Measurements from ENCODE around the gene FRAT2. TPM values are rescaled to one million over a fixed set of nuclear protein-coding genes. Genes with fewer than 3 reads are reported as not detected.

Gene FRAT2
- total RNA-seq, 1 donor from 2014 or later: 38.7 TPM

- DNase-seq (ENCODE audit: low spot score, unreplicated experiment): no peak
- TF ChIP-seq, protein P1, sequence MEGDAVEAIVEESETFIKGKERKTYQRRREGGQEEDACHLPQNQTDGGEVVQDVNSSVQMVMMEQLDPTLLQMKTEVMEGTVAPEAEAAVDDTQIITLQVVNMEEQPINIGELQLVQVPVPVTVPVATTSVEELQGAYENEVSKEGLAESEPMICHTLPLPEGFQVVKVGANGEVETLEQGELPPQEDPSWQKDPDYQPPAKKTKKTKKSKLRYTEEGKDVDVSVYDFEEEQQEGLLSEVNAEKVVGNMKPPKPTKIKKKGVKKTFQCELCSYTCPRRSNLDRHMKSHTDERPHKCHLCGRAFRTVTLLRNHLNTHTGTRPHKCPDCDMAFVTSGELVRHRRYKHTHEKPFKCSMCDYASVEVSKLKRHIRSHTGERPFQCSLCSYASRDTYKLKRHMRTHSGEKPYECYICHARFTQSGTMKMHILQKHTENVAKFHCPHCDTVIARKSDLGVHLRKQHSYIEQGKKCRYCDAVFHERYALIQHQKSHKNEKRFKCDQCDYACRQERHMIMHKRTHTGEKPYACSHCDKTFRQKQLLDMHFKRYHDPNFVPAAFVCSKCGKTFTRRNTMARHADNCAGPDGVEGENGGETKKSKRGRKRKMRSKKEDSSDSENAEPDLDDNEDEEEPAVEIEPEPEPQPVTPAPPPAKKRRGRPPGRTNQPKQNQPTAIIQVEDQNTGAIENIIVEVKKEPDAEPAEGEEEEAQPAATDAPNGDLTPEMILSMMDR (IDR thresholded peaks at IDR 0.05; ENCODE audit: unreplicated experiment): no peak
- no peak overlapping the region for H3K27ac Mint-ChIP-seq
- no peaks in the 10 kb centered on the region for H3K9me3 Mint-ChIP-seq (ENCODE audit: low read depth)
- H3K4me1 Mint-ChIP-seq (ENCODE audit: low read depth): no peaks in the 10 kb centered on the region
- no peak overlapping the region for H3K4me3 Mint-ChIP-seq (ENCODE audit: low read depth)
- no peaks in the 10 kb centered on the region for H3K27me3 Mint-ChIP-seq
- peaks cover 3% of the 10 kb centered on the region for H3K36me3 Mint-ChIP-seq (ENCODE audit: insufficient read depth)
Observed at GRCh38 chr10:97378933-97379921, 44.7 kb upstream of the FRAT2 start.

DNA sequence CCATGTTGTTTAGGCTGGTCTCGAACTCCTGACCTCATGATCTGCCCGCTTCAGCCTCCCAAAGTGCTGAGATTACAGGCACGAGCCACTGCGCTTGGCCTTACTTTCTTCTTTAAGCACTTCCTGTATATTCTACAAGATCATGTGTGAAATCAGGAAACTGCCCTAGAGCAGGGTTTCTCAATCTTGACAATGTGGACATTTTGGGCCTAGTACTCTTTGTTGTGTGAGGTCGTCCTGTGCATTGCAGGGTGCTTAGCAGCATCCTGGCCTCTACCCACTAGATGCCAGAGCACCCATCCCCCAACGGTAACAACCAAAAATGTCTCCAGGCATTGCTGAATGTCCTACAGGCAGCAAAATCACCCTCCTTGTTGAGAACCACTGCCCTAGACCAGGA lies 41.9 kb upstream of the FRAT2 start:
- TF ChIP-seq, protein P1 (IDR thresholded peaks at IDR 0.05; ENCODE audit: unreplicated experiment): no peak
- no peaks in the 10 kb centered on the region for H3K4me1 Mint-ChIP-seq (ENCODE audit: low read depth)
- no peaks in the 10 kb centered on the region for H3K27me3 Mint-ChIP-seq
- DNase-seq (ENCODE audit: low spot score, unreplicated experiment): no peak
- peaks cover 3% of the 10 kb centered on the region for H3K36me3 Mint-ChIP-seq (ENCODE audit: insufficient read depth)
- H3K9me3 Mint-ChIP-seq (ENCODE audit: low read depth): no peaks in the 10 kb centered on the region
- no peak overlapping the region for H3K4me3 Mint-ChIP-seq (ENCODE audit: low read depth)
- no peak overlapping the region for H3K27ac Mint-ChIP-seq

- H3K36me3 Mint-ChIP-seq (ENCODE audit: insufficient read depth): peaks cover 11% of the 10 kb centered on the region
- TF ChIP-seq, protein P1 (IDR thresholded peaks at IDR 0.05; ENCODE audit: unreplicated experiment): no peak
- H3K9me3 Mint-ChIP-seq (ENCODE audit: low read depth): no peaks in the 10 kb centered on the region
- H3K4me3 Mint-ChIP-seq (ENCODE audit: low read depth): no peak overlapping the region
- H3K4me1 Mint-ChIP-seq (ENCODE audit: low read depth): no peaks in the 10 kb centered on the region
- no peak for DNase-seq (ENCODE audit: low spot score, unreplicated experiment)
- H3K27ac Mint-ChIP-seq: no peak overlapping the region
- H3K27me3 Mint-ChIP-seq: no peaks in the 10 kb centered on the region
Observed at GRCh38 chr10:97373456-97373855, 38.9 kb upstream of the FRAT2 start.

DNA sequence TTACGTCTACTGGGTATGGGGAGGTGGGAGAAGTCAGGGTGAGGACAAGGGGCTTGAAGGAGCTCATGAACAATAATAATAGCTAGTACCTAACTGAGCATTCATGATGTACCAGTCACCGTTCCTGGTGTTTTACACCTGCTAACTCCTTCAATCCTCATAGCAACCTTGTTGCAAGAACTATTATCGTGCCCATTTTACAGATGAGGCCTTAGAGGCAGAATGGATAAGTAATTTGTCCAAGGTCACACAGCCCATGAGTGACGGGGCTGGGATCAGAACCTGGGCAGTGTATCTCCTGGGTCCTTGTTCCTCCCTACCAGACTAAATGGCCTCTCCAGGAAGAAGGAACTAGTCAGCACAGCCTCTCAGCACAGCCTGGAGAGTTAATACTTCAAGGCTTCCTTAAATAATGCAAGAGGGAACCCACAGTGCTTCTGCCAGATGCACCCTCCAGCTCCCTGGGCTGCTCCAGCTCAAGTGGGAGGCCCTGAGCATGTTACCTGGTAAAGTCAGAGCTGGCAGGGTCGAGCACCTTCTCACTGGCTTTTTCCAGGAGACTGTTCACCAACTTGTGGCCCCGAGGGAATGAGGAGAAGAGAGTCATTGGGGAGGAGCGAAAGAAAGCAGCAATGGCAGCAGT lies 37.8 kb upstream of the FRAT2 start:
- H3K9me3 Mint-ChIP-seq (ENCODE audit: low read depth): no peaks in the 10 kb centered on the region
- H3K27me3 Mint-ChIP-seq: no peaks in the 10 kb centered on the region
- no peaks in the 10 kb centered on the region for H3K4me1 Mint-ChIP-seq (ENCODE audit: low read depth)
- peaks cover 11% of the 10 kb centered on the region for H3K36me3 Mint-ChIP-seq (ENCODE audit: insufficient read depth)
- no peak overlapping the region for H3K27ac Mint-ChIP-seq
- no peak overlapping the region for H3K4me3 Mint-ChIP-seq (ENCODE audit: low read depth)
- TF ChIP-seq, protein P1 (IDR thresholded peaks at IDR 0.05; ENCODE audit: unreplicated experiment): no peak
- DNase-seq (ENCODE audit: low spot score, unreplicated experiment): no peak

GRCh38 chr10:97371696-97372095 lies 37.2 kb upstream of the FRAT2 start:
- Mint-ChIP-seq H3K36me3 (ENCODE audit: insufficient read depth) (peaks cover 11% of the 10 kb centered on the region), H3K4me1 (ENCODE audit: low read depth) (no peaks in the 10 kb centered on the region), H3K27ac (no peak overlapping the region), H3K4me3 (ENCODE audit: low read depth) (no peak overlapping the region), H3K9me3 (ENCODE audit: low read depth) (no peaks in the 10 kb centered on the region), H3K27me3 (no peaks in the 10 kb centered on the region)
- TF ChIP-seq, protein P1 (IDR thresholded peaks at IDR 0.05; ENCODE audit: unreplicated experiment): no peak
- no peak for DNase-seq (ENCODE audit: low spot score, unreplicated experiment)
